Activated effector memory CD4-positive, alpha-beta T cell treated with anti-CD3 and anti-CD28 coated beads, Interleukin-2, amount 50 U/mL, for 16 hours (primary cell): ENCODE measurements around the gene AP4M1.
"Not testable (repeated sequence)": the region's sequence is repeated elsewhere in the genome, so short reads cannot be mapped to it uniquely, and the experiment has no call there.

Source experiments
- DNase-seq: peaks from one replicate; pipeline ENCODE4 v3.0.0-alpha.2; 2020

The AP4M1 gene

GRCh38 chr7:100132697-100133151 lies 31.3 kb downstream of the AP4M1 start:
- DNase-seq = peak; percentile 84

- no peak for DNase-seq
Measured at GRCh38 chr7:100137851-100138760, 36.7 kb downstream of the AP4M1 start.

- no peak for DNase-seq
Measured at GRCh38 chr7:100141555-100141949, 40.1 kb downstream of the AP4M1 start.

DNA sequence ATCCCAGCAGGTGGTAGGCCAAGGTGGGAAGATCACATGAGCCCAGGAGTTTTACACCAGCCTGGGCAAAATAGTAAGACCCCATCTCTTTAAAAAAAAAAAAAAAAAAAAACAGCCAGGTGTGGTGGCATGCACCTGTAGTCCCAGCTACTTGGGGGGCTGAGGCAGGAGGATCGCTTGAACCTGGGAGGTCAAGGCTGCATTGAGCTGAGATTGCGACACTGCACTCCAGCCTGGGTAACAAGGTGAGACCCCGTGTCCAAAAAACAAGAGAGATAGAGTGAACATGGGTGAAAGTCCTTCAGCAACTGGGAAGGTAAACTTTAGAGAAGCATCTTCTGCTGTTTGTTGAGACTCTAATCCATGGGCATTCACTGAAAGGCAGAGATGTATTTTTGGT lies 41.0 kb downstream of the AP4M1 start:
- no peak for DNase-seq

GRCh38 chr7:100146350-100146749 lies 44.9 kb downstream of the AP4M1 start:
- DNase-seq = not testable (repeated sequence)

GRCh38 chr7:100147278-100147677 lies 45.8 kb downstream of the AP4M1 start:
- no peak for DNase-seq

GRCh38 chr7:100148225-100148558 lies 46.7 kb downstream of the AP4M1 start:
- no peak for DNase-seq

- peak; percentile 99 for DNase-seq
Measured at GRCh38 chr7:100148559-100149328, 47.3 kb downstream of the AP4M1 start, which contains the start of gene LAMTOR4. Gene LAMTOR4 (plus strand): TSS chr7:100148918. CDS start chr7:100148973, 55 bp downstream.

DNA sequence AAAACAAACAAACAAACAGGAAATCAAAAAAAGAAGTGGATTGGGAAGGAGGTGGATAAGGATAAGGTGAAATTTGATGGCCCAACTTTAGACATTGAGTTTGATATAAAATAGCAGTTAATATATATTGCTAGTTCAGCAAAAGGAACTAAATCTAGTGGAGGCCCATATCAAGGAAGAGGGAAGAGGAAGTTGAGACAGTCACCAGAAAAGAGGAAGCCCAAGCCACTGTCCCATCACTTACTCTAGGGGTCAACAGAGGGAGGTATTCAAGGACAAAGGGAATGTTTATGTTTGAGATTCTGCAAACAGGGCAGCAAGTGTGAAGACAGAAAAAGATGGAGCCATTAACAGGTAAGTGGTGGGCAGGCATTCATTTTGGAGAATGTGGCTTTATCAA lies 51.0 kb downstream of the AP4M1 start:
- DNase-seq = no peak

DNA sequence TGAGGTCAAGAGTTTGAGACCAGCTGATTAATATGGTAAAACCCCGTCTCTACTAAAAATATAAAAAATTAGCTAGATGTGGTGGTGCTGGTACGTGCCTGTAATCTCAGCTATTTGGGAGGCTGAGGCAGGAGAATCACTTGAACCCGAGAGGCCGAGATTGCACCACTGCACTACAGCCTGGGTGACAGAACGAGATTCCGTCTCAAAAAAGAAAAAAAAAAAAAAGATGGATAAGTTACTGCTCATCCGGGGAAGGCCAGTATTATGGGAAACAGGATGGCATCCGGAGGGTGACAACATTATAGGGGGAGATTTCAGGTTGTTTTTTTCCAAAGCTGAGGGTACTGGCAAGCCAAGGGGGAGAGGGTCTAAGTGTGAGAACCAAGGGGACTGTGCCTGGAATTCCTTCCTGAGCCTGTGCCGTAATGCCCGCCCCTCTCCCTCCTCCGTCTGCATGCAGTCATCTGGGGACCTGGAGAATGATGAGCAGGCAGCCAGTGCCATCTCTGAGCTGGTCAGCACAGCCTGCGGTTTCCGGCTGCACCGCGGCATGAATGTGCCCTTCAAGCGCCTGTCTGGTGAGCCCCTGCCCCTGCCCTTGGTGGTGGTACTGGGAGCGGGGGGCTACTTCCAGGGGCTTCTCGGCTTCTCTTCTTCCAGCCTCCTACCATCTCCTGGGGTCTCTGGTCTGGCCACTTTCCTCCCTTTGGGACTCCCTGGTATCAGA lies 51.7 kb downstream of the AP4M1 start:
- no peak for DNase-seq

- no peak for DNase-seq
Measured at GRCh38 chr7:100153708-100154535, 52.5 kb downstream of the AP4M1 start.

DNA sequence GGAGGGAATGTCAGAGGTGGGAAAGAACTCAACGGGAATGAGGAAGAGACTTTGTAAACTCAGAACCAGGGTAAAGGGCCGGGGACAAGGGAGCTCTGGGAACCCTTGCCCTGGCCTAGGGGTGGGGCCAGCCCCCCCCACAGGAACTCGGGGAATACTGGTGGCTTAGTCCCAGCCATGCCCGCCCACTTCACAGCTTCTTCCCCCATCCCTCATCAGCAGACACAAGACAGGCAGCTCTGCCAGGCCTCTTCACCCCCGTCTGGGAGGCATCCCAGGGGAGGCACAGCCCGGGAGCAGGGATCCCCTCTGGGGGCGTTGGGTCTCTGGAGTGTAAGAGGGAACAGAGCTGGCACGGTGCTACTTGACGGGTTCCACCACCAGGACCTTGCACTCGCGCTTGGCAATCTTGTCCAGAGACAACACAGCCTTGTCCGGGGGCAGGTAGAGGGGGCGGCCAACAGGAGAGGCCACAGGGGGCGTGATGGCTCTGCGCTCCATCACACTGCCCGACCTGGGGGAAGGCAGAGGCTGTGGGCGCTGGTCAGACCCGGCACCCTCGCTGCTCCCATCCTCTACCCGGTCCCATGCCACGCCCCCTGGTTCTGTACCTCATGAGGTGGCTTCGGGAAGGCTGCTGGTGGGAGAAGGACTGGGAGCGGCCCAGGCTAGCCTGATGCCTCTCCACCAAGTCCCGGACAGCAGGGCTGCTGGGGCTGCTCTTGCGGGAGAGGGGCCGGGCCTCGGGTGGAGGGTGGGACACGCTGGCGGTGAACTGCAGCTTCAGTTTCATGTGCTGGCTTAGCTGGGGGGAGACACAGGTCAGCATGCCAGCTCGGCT lies 53.4 kb downstream of the AP4M1 start:
- no peak for DNase-seq

DNA sequence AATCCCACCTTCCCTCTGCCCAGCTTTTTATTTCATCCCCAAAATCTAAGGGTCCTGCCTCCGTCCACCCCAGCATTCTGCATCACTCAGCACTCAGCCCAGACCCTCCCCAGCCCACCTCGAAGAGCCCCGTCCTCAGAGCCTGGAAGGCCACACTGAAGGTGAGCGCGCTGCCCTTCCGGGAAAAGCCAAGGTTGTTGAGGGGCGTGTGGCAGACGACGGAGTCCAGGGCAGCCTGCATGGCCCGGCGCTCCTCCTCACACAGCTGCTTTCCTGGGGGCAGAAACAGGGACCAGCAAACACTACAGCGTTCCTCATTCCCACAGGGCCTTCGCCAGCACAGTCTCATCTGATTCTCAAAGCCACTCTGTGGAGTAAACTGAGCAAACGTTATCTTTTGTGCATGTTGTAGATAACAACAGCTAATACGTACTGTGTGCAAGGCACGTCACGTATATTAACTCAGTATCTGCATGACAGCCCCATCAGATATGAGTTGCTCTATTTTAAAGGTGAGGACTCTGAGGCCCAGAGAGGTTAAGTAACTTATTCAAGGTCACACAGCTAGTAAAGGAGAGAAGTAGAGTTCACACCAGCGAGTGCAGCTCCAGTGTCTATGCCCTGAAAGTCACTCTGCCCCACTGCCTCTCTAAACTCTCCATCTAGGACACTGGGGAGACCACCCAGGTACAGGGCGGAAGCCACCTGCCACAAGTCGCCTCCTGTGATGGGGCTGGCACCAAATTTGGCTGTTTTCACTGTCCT lies 54.3 kb downstream of the AP4M1 start:
- DNase-seq = no peak

DNA sequence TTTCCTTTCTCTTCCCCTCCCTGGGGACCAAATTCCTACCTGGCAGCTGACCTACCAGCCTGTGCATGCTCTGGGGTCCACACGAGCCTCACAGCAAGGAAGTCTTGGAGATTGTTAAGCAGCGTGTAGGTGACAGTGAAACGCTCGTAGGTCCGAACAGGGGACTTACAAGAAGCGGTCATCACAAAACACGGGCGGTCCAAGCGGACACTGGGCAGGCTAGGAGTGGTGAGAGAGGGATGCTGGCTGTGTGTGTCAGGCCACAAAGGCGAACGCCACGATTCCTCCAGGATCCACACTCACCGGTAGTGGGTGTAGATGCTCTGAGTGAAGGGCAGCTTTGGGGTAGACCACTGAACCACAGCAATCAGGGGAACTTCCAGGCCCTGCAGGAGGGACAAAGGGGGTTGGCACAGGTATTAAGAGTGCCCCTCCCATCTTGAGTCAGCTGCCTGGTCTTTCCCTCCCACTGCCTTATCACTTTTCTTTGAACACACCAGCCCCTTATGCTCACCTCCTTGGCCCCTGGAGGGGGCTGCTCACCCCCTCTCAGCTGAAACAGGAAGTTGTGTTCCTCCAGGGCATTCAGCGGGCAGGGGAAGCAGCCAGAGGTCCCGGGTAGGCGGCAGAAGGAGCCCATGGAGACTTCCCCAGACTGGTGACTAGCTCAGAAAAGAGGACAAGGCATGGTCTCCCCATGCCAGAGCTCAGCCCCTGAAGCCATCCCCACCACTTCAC lies 55.1 kb downstream of the AP4M1 start:
- DNase-seq = no peak

- no peak for DNase-seq
Measured at GRCh38 chr7:100157069-100157333, 55.6 kb downstream of the AP4M1 start.

GRCh38 chr7:100157334-100158228 lies 56.1 kb downstream of the AP4M1 start:
- DNase-seq = no peak
